A549 (cell line): Measurements from ENCODE around the gene PPP4R3A.

Experiments
- KDM1A ChIP-seq: fragments of 200-600 bp; sonication (generic); IDR thresholded peaks from 2 replicates; pipeline ENCODE4 v1.6.1; 2016; ENCODE audit warnings: low read depth, mild to moderate bottlenecking
- KDM5A ChIP-seq: fragments of 200-600 bp; sonication (generic); IDR thresholded peaks from 2 replicates; pipeline ENCODE4 v1.6.1; 2016; ENCODE audit warnings: antibody characterized with exemption, mild to moderate bottlenecking
- NR3C1 ChIP-seq: fragments of >200 bp; sonication (Bioruptor Twin); formaldehyde crosslinking; IDR thresholded peaks from 3 replicates; pipeline ENCODE4 v1.6.1; 2017
- POLR2A ChIP-seq: IDR thresholded peaks from 2 replicates; pipeline ENCODE4 v1.6.1; 2012; ENCODE audit warnings: mild to moderate bottlenecking, low read length
- POLR2AphosphoS2 ChIP-seq: conservative IDR thresholded peaks from 2 replicates; pipeline ENCODE4 v1.6.1; 2012; ENCODE audit warnings: low read length, improper control_type of control experiment, inconsistent platforms
- RFX5 ChIP-seq: fragments of 450-650 bp; IDR thresholded peaks from 2 replicates; pipeline ENCODE4 v1.7.1; 2014; ENCODE audit warnings: antibody characterized with exemption, mild to moderate bottlenecking, moderate library complexity
- SMC3 ChIP-seq: fragments of >200 bp; sonication (Bioruptor Twin); formaldehyde crosslinking; IDR thresholded peaks from 3 replicates; pipeline ENCODE4 v1.6.1; 2018; ENCODE audit warnings: inconsistent platforms
- TF ChIP-seq, protein P1 (sequence below): fragments of 200-600 bp; sonication (generic); IDR thresholded peaks from 2 replicates; pipeline ENCODE4 v1.6.1; 2016; ENCODE audit warnings: antibody characterized with exemption, mild to moderate bottlenecking, moderate library complexity
- TF ChIP-seq, protein P2 (sequence below): fragments of >200 bp; sonication (Bioruptor Twin); formaldehyde crosslinking; IDR thresholded peaks from 3 replicates; pipeline ENCODE4 v1.5.1; 2016
- TF ChIP-seq, protein P3 (sequence below): fragments of >200 bp; sonication (Bioruptor Twin); formaldehyde crosslinking; IDR thresholded peaks from 2 replicates; pipeline ENCODE4 v1.6.1; 2016

DNA sequence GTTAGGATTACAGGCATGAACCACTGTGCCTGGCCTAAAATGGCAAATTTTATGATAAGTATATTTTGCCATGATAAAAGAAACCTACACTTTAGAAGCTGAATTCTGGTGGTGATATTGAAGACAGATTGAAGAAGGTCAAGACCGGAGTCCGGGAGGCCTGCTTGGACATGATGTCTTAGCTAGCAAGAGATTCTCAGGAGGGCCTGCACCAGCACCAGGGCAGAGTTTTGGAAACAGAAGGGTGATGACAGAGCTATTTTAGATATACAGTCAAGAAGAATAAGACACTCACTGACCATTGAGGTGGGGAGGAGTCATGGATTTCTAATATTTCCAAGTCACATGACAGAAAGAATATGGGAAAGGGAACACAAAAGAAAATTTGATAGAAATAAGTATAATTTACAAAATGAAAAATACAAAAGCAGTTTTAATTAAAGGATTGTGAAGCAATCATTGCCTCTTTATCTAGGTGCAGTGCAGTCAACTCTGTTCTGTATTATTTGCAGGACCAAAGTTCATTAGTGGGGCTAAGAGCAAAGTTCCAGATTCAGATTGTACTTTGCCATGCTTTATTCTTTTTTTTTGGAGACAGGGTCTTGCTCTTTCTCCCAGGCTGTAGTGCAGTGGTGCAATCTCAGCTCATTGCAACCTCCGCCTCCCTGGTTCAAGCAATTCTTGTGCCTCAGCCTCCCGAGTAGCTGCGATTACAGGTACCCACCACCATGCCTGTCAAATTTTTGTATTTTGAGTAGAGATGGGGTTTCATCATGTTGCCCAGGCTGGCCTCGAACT is 9.3 kb upstream of the PPP4R3A start:
- no peak for TF ChIP-seq POLR2A
- TF ChIP-seq KDM1A = no peak
- TF ChIP-seq, protein P1, sequence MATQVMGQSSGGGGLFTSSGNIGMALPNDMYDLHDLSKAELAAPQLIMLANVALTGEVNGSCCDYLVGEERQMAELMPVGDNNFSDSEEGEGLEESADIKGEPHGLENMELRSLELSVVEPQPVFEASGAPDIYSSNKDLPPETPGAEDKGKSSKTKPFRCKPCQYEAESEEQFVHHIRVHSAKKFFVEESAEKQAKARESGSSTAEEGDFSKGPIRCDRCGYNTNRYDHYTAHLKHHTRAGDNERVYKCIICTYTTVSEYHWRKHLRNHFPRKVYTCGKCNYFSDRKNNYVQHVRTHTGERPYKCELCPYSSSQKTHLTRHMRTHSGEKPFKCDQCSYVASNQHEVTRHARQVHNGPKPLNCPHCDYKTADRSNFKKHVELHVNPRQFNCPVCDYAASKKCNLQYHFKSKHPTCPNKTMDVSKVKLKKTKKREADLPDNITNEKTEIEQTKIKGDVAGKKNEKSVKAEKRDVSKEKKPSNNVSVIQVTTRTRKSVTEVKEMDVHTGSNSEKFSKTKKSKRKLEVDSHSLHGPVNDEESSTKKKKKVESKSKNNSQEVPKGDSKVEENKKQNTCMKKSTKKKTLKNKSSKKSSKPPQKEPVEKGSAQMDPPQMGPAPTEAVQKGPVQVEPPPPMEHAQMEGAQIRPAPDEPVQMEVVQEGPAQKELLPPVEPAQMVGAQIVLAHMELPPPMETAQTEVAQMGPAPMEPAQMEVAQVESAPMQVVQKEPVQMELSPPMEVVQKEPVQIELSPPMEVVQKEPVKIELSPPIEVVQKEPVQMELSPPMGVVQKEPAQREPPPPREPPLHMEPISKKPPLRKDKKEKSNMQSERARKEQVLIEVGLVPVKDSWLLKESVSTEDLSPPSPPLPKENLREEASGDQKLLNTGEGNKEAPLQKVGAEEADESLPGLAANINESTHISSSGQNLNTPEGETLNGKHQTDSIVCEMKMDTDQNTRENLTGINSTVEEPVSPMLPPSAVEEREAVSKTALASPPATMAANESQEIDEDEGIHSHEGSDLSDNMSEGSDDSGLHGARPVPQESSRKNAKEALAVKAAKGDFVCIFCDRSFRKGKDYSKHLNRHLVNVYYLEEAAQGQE = no peak
- no peak for TF ChIP-seq RFX5
- TF ChIP-seq, protein P2, sequence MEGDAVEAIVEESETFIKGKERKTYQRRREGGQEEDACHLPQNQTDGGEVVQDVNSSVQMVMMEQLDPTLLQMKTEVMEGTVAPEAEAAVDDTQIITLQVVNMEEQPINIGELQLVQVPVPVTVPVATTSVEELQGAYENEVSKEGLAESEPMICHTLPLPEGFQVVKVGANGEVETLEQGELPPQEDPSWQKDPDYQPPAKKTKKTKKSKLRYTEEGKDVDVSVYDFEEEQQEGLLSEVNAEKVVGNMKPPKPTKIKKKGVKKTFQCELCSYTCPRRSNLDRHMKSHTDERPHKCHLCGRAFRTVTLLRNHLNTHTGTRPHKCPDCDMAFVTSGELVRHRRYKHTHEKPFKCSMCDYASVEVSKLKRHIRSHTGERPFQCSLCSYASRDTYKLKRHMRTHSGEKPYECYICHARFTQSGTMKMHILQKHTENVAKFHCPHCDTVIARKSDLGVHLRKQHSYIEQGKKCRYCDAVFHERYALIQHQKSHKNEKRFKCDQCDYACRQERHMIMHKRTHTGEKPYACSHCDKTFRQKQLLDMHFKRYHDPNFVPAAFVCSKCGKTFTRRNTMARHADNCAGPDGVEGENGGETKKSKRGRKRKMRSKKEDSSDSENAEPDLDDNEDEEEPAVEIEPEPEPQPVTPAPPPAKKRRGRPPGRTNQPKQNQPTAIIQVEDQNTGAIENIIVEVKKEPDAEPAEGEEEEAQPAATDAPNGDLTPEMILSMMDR = no peak
- no peak for TF ChIP-seq SMC3
- TF ChIP-seq, protein P3, sequence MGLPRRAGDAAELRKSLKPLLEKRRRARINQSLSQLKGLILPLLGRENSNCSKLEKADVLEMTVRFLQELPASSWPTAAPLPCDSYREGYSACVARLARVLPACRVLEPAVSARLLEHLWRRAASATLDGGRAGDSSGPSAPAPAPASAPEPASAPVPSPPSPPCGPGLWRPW = no peak
- TF ChIP-seq KDM5A = no peak
- no peak for TF ChIP-seq POLR2AphosphoS2
- TF ChIP-seq NR3C1 = no peak
